ENCODE results near the gene FATE1.

The FATE1 gene

GRCh38 chrX:151714362-151714761, 1.5 kb upstream of the FATE1 start:
- DNase-seq (ENCODE audit: low spot score), result no peak
- TF ChIP-seq, protein P1, sequence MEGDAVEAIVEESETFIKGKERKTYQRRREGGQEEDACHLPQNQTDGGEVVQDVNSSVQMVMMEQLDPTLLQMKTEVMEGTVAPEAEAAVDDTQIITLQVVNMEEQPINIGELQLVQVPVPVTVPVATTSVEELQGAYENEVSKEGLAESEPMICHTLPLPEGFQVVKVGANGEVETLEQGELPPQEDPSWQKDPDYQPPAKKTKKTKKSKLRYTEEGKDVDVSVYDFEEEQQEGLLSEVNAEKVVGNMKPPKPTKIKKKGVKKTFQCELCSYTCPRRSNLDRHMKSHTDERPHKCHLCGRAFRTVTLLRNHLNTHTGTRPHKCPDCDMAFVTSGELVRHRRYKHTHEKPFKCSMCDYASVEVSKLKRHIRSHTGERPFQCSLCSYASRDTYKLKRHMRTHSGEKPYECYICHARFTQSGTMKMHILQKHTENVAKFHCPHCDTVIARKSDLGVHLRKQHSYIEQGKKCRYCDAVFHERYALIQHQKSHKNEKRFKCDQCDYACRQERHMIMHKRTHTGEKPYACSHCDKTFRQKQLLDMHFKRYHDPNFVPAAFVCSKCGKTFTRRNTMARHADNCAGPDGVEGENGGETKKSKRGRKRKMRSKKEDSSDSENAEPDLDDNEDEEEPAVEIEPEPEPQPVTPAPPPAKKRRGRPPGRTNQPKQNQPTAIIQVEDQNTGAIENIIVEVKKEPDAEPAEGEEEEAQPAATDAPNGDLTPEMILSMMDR (IDR thresholded peaks at IDR 0.05; ENCODE audit: extremely low read depth, missing control alignments), result no peak

DNA sequence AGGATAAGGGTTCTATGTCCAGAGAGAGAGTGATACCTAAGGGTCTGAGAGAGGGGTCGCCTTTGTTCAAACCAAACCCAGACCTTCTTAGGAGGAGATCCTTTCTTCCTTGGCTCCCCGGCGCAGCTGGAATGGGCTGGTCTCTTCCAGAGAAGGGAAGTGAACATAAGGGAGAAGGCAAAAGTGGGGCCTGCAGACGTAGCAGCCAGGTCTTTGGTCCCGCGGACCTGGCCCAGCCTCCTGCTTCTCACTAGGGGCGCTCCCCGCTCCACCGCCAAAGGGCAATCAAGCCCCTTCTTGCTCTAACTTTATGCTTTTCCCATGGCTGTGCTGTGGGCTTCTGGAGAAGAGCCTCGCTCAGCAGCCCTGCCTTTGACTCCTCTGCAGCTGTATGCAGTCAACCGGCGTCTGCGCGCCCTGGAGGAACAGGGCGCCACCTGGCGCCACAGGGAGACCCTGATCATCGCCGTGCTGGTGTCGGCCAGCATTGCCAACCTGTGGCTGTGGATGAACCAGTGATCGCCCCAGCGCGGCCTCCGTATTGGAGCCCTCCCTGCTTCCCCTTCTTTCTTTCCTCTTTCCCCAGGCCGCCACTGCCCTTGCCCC, 6.5 kb downstream of the FATE1 start:
- DNase-seq (ENCODE audit: low spot score), result no peak
- TF ChIP-seq, protein P1 (IDR thresholded peaks at IDR 0.05; ENCODE audit: extremely low read depth, missing control alignments), result peak; percentile 18

DNA sequence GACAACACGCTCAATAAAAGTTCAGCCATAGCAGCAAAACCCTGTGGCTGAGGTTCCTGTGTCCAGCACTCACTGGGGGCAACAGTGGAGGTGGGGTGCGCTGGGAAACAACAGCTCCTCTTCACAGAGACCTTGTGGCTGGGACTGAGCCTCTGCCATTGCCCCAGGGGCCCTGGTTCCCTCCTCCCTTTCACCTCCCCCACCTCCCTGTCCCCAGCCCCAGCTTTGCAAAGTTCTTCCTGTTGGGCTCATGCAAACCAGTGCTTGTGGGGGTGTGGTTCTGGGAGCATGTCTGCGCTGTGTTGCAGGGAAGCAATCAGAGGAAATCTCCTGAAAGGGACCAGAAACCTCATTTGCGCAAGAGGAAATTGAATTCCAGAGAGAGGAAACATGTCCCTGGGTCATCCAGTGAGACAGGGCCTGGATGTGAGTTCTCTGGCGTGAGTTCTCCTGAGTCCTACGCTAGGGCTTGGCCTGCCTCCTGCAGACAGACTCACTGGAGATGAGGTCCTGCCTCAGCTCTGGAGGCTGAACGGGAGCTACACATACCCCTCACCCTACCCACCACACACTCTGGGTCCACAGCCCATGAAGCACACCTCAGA, 7.4 kb downstream of the FATE1 start:
- DNase-seq (ENCODE audit: low spot score), result no peak
- TF ChIP-seq, protein P1 (IDR thresholded peaks at IDR 0.05; ENCODE audit: extremely low read depth, missing control alignments), result no peak

GRCh38 chrX:151724563-151725337, 8.9 kb downstream of the FATE1 start:
- no peak for DNase-seq (ENCODE audit: low spot score)
- TF ChIP-seq, protein P1 (IDR thresholded peaks at IDR 0.05; ENCODE audit: extremely low read depth, missing control alignments), result no peak

DNA sequence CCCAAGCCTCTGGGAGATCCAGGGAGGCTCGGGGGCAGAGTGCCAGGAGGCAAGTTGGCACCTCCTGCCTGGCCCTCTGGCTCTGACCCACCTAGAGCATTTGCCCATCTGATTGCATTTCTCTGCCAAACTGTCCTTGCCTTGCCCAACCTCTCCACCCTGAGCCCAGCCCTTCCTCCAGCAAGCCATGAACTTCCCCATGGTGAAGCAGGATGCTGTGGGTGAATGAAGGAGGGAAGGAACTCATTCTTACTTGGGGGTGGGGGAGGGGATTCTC, 9.4 kb downstream of the FATE1 start:
- TF ChIP-seq, protein P1 (IDR thresholded peaks at IDR 0.05; ENCODE audit: extremely low read depth, missing control alignments), result no peak
- no peak for DNase-seq (ENCODE audit: low spot score)

DNA sequence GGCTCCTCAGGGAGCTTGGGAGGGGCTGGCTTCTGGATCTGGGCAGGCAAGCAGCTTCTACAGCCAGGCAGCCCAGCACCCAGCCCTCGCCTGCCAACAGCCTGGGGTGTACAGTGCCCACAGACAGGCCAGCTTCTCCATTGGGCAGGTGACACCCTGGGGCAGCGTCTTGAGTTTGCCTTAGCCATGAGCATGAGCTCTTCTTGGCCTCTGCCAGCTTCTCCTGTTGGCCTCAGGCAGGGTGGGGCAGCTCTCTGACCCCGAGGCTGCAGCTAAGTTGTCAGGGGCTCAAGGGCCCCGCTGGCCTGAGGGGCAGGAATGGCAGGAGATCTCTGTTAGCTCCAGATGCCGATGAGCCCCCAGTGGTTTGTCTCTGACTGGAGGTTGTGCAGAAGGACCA, 10.9 kb downstream of the FATE1 start:
- DNase-seq (ENCODE audit: low spot score), result no peak
- TF ChIP-seq, protein P1 (IDR thresholded peaks at IDR 0.05; ENCODE audit: extremely low read depth, missing control alignments), result no peak

DNA sequence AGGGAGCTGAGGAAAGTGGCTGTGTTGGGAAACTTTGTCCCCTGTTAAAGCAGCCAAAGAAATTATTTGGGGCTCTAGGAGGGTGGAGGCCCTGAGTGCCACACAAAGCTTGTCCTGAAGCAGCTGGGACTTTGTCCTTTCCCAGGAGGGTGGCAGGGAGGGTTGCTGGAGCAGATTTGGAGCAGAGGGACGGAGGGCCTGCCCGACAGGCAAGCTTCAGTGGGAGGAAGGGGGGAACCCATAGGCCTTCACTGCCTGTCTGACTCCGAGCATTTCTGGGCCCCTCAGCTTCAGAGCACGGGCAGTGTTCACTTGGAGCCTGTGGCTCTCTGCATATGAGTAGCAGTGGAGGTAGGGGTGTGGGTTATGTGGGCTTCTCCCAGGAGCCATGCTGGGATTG, 11.5 kb downstream of the FATE1 start:
- TF ChIP-seq, protein P1 (IDR thresholded peaks at IDR 0.05; ENCODE audit: extremely low read depth, missing control alignments), result no peak

More for the DNA sequence above, 11.5 kb downstream of the FATE1 start:
- no peak for DNase-seq (ENCODE audit: low spot score)
